Kidney capillary endothelial cell (primary cell): ENCODE measurements around the gene DYRK3.
"Not testable (repeated sequence)": the region's sequence is repeated elsewhere in the genome, so short reads cannot be mapped to it uniquely, and the experiment has no call there.

ENCODE experiments used
- DNase-seq: peaks from one replicate; pipeline ENCODE4 v3.0.0-alpha.2; 2018; ENCODE audit warnings: low spot score

DYRK3 gene

DNA sequence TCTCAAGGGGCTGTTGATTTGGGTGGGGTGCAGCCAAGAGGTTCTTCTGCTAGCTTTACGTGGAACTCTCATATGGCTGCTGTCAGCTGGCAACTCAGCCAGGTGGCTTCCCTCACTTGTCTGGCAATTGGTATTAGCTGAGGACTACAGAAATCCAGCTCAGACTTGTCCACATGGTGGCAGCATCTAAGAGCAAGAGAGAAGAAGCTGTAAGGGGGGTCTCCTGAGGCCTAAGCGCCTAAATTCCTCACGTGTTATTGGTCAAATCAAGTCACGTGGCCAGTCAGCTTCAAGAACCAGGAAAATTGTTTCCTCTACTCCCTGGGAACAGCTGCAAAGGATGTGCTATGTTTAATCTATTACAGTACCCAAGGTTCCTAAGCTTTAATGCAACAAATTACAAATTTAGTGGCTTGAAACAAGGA is 4.2 kb upstream of the DYRK3 start:
- DNase-seq: peak; percentile 82

DNA sequence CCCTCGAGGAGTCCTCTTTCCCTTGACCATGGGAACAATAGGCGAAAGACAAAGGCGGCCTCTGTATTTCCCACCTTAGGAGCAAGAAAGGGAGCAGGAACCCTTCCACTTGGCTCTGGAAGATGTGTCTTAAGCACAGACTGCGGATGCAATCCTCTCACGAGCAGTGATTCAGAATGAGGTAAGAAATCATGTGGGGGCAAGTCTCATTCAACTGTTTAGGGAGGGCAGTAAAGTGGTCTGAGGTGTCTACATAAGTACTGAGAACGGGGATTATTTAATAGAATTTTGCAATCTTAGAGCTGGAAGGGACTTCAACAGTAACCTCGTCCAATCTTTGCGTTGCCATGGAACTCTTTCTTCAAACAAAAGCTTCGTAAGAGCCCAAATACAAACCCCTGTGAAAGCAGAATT is 1.6 kb upstream of the DYRK3 start:
- peak; percentile 50 for DNase-seq

DNA sequence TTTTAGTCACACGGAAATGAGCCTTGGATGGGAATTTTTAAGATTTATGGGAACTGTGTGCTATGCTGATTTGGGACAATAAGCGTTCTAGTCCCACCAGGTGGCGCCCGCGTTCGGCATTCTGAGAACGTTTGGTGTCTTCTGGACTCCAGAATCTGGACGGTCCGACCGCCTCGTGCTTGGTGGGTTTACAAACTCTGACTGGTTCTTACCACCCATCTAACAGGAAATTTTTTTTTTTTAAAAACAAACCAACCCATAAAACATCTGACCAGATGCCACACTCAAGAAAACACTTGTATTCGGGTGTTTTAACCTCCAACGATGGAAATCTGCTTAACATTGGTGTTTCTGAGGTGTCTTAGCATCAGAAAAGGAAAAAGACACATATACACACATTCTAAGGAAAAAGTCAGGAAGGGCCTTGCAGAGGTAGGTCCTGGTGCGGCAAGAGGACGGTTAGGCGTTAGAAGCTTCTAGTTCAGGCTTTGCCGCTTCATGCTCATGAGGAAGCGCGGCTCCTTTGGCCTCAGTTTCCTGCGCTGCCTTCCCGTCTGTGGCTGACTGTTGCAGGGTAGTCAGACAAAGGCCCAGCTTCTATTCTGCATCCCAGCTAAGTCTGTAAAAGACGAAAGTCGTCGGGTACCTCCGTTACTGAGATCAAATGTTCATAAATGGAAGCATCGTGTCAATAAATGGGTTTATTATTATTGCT is 814 bp upstream of the DYRK3 start:
- DNase-seq: peak; percentile 95

DNA sequence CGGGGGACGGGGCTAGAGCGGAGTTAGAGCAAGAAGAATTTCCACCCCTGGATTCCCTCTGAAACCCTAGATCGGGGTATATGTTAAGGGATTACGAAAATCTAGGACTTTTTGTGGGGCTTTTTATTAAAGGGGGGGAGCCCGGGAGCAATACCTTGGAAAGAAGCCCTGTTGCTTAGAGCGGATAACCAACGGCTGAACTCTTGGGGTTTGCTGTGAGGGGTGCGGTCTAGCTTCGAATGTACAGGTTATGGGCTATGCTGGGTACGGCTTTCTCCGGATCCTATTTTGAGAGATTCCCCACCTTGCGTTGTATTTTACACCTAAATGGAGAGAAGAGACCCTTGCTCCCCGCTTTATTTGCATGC is 626 bp downstream of the DYRK3 start:
- DNase-seq: no peak

DNA sequence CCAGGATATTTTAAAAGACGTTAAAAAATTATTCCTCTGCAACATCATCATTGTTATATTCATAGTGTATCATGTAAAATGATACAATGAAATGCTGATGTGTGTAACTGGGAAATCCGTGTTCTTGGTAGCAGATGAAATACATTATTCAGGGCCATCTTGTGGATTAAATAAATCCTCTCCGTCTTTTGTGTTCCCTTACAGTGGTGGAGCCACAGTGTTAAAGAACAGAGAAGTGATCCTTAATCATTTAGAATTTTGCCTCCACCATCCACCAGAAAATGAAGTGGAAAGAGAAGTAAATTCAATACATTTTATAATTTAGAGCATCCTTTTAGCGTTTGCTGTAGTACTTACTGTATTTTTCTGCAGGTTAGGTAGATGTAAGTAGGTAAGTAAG is 1.3 kb downstream of the DYRK3 start:
- peak; percentile 12 for DNase-seq

DNA sequence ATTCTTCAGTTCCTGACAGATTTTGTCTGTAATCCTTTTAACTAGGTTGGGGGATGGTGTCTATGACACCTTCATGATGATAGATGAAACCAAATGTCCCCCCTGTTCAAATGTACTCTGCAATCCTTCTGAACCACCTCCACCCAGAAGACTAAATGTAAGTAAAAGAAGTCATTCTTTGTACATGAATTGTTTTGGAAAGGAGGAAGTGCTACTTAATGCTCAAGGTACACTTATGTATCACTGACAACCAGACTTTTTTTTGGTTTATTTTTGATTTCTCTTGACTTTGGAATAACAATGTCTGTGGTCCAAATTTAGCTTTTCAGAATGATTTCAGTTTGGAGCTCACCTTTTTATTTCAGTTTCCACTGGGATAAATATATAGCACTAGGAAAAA is 2.3 kb downstream of the DYRK3 start:
- no peak for DNase-seq

DNA sequence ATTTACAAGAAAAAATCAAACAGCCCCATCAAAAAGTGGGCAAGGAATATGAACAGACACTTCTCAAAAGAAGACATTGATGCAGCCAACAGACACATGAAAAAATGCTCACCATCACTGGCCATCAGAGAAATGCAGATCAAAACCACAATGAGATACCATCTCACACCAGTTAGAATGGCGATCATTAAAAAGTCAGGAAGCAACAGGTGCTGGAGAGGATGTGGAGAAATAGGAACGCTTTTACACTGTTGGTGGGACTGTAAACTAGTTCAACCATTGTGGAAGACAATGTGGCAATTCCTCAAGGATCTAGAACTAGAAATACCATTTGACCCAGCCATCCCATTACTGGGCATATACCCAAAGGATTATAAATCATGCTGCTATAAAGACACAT is 6.7 kb downstream of the DYRK3 start:
- not testable (repeated sequence) for DNase-seq

DNA sequence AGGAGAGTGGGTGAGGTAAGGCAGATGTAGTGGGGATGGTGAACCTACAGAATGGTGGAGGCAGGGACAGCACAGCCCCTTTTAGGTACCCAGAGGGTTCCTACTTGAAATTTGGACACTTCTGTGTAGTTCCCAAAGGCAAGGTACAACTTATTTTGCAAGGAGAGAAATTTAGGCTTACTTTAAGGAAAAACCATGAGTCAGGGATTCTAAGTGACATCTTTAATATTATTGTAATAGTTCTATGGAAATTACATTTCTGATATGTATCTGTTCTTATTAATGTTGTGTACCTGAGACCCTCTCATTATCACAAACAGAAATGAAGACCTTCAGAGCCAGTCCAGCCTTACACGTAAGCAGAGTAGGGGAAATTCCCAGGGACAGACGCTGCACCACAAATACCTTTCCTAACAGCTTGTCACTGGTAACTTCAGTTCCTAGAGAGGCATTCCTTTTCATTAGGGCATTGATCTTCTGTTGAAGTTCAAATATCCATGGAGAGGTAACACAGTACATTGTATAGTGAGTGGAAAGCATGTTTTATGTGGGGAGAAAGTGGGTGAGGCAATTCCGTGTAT is 7.9 kb downstream of the DYRK3 start:
- no peak for DNase-seq

DNA sequence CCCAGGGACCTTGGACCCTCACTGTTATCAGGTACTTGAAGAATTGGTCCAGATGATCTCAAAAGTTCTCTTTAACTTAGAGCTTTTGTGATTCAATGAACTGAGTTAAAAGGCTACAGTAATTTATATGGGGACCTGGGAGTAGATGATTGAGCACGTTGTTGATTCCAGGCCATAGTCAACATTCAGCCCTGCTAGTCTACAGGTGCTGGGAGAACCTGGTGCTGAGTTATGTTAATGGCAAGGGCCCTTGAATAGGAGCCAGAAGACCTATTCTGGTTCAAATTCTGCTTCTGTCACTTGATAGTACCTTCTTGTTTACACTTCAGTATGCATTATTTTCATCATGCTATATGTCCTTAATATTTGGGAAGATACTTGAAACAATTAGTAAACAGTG is 11.2 kb downstream of the DYRK3 start:
- no peak for DNase-seq

DNA sequence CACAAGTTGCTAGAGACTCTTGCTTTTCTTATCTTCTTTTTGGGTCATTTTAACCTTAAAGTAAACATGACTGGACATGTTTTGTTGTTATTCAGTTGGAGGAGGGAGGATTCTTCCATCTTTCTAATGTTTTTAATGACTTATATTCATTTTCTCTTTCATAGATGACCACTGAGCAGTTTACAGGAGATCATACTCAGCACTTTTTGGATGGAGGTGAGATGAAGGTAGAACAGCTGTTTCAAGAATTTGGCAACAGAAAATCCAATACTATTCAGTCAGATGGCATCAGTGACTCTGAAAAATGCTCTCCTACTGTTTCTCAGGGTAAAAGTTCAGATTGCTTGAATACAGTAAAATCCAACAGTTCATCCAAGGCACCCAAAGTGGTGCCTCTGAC is 11.9 kb downstream of the DYRK3 start:
- DNase-seq: no peak

DNA sequence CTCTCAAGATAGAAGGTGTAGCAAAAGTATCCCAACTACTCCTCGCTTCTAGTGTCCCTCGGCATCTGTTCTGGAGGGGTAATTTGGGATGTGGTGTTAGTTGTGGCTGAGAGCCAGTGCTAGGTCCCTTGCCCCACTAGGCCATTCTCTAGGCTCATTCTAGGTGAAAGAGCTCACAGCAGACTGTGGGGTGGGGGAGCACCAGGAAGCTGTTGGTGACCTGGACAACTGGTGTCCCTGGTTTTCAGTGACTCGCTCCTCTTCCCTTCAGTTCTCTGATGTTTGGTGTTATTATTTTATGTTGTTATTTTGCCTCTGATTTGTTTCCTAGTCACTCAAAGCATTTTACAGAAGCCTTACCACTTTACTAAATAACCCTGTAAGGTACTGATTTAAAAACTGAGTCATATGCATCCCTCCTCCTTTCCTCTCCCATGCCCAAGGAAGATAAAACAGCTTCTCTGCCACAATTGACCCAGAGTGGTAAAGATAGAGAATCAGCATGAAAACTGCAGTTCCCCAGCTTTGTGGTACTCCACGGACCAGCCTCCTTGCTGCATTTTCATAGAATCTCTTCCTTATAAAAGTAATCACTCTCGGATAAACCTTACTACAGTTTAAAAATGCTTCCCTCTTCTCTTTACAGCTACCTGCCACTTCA is 14.1 kb downstream of the DYRK3 start:
- DNase-seq: peak; percentile 20

DNA sequence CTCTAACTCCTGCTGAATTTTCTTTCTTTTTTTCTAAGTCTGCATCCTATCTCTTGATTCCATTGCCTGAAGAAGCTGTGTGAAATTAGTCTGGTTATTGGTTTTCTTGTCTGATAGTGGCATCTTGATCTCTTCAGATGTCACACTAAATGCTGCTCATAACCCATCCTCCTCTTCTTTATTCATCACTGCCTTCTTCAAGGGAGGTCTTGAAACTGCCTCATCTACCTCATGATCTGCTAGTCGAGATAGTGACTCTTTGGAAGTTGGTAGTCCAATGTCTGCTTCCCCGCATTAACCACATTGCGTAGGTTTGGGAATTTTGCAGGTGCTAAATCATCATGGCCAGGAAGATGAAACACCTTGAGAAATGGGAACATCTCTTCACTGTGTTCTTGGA is 15.7 kb downstream of the DYRK3 start:
- DNase-seq: no peak

DNA sequence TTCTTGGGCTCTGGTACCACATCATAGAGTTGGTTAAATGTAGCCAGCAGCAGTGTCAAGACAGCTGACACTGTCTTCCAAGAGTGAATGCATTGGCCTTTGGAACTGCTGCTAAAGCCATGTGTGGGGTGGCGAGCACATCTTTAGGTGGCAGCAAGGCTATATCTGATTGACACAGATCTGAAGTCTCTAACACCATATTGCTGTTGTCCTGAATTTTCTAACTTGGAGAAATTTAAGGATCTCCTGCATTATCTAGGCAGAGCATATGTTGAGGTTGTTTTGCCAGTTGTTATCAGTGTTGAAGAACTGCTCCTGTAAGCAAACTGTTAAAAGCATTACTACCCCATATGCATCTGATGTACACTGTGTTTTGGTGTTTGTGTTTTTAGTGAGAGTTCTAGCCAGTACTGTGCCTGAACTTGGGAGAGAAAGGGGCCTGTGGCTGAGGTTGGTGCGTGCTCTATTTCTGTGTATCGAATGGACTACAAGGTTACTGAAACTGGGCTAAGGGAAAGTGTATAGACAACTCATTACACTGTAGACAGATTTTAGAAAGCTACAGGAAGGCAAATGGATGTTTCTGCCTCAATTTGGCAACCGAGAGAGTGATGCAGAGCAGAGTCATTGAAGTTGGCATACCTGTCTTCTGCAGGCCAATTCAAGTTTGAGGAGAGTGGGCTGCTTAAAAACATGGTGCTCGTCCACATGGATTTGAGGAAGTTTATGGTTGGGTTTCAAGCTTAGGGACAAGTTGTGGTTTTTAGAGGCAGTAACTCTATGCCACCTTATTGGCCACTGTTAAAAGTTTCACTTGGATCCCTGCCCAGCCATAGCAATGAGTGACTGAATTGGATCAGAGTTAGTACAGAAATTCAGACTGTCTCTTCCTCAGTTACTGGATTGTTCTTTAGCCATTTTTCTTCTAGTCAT is 16.9 kb downstream of the DYRK3 start:
- DNase-seq: no peak

DNA sequence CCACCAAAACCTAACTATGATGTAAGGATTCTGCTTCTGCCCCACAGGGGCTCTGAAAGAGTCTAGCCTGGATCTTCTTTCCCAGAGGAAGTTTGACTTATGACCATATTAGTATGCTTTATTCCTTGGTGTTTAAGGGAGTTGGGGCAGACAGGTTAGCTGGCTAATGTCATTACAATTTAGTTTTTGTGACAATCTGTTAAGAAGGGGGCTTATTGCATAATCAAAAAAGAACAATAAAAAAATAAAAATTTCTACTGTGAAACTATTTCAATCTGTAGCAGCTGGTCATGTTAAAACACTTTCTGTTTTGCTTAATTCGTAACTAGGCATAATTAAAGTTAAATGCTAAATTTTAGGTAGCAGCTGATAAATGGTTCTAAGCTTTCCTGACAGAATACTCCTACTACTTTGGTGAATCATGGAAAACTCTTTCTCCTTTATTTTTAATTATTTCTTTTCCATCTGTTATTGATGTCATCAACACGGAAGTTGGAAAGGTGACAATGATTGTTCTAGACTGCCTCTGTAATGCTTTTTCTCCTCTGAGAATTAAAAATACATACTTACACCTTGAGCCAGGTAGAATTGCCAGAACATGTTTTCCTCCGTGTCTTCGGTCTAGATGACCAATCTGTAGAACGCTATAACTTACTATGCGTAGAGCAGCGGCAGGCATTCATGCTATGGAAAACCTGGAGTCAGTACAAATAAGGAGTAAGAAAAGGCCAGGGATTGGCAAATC is 18.6 kb downstream of the DYRK3 start:
- no peak for DNase-seq

DNA sequence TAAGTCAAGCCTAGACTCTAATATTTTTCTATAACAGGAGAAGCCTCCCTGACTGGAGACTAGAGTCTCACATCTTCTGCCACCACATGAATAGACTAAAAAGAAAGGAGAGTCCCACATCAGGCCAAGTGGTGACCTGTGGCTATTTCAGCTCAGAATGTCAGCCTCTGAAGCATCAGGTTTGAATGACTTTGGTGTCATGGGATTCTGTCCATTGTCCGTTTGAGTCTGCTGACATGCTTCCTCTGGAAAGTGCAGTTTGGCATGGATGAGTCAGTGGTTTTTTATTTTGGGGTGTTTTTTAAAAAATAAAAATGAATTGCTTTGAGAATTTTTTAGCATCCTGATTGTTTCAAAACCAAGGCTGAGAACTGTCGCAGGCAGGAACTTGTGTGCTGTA is 19.5 kb downstream of the DYRK3 start:
- DNase-seq: peak; percentile 72

DNA sequence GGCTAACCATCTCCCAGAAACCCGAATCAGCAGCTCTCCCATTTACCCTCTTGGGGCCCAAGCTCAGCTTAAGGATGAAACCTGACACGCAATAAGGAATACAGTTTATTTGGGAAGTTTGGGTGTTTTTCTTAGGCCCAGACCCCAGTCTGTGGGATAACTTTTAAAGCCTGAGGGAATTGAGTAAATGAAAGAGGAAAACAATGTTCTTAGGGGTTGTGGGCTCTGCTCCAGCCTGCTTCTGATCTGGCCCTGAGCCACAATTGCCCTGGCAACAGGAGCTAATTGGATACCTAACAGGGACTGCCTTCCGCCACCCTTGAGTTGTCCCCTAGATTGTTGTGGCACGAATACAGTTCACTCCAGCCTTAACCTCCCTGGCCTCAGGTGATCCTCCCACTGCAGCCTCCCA is 20.1 kb downstream of the DYRK3 start:
- DNase-seq: no peak

DNA sequence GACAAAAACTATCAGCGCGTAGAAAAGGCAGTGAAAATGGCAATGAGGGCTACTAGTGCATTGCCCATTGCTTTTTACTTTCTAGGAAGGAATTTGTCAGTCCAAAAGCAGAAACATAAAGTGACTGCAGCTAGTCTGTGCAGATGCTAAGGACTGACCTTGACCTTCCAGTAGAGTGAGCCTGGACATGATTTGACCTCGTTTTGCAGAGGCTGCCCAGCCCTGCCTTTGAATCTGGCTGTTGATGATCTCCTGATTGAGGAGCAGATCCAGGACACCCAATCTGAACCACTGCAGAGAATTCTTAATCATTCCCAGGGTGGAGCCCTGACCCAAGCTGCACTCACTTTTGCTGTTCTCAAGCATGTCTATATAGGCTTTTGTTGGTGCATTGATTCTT is 21.6 kb downstream of the DYRK3 start:
- DNase-seq: no peak

DNA sequence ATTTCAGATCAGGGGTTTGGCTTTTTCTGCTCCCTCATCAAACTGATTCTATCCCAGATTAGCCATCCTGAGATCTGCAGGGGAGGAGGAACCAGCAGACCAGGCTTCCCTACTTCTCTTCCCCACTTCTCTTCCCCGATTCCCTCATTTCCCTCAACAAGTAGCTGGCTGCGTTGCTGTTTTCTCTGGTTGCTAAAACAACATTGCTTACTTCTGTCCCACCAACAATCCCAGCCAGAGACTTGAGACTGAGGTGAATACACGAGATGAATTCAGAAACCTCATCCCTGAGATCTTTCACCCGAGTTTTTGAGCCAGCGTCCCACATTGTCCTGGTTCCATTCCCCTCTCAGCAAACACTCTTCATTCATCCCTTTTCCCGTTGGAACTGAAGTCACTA is 22.4 kb downstream of the DYRK3 start:
- DNase-seq: no peak

DNA sequence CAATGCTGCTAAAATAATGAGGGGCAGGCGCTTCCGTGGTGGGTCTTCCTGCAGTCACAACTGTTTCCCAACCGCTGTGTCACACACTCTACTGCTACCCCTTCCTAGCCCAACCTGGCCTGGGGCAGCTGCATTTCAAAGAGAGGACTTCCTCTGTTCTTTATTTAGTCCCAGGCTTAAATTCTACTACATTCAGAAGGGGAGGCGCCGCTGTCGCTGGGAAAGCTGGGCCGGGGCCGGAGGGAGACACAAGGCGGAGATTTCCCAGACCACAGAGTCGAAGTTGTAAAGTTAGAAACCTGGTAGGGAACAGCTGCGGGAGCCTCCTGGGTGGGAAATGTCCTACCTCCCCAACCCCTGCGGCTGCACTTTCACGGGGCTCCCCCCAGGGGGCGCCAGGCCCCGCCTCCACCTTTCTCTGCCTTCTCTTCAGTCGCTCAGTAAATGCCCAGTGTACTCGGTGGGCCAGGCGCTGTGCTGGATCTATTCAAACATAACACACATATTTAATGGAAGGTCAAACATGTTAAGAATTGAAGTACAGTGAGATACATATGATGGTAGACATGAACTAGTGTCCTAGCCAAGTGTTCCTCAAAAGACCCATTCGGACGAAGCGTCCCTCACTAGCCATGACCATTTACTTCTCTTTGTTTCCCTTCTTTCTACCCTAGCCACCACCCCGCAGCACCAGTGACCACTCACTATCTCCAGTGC is 23.1 kb downstream of the DYRK3 start:
- peak; percentile 34 for DNase-seq

DNA sequence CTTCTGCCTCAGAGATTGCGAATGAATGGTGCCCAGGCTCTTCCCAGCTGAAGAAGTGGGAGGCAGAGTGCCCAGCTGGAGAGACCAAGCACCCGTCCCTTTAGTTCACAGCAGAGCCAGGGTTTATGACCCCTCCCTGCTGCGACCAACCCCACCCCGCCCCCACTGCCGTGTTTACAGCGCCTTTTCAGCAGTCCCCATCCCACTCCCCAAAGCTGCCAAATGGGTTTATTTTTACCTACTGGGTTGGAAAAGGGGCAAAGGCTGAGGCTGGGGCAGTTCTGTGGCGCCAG is 23.6 kb downstream of the DYRK3 start:
- no peak for DNase-seq

DNA sequence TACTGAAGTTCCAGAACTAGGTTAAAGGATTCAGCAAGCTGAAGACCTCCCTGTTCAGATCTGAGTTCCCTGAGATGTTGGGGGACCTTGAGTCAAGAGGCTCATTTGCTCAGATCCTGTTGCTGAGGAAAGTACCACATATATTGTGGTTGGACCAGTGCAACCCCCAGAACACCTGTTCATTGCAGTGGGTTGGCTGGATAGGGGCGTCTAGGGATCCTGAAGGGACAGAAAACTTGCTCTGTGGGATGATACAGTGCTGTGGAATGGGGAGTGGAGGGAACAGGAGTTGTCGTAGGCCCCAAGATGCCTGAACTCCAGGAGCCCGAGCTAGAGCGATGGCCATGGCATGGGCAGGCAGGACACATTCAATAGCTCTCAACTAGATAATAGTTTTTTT is 24.8 kb downstream of the DYRK3 start:
- no peak for DNase-seq
